ENCODE measurements around the gene ST6GALNAC3. TPM values are rescaled to one million over a fixed set of nuclear protein-coding genes. Genes with fewer than 3 reads are reported as not detected.
"Not testable (repeated sequence)": the region's sequence is repeated elsewhere in the genome, so short reads cannot be mapped to it uniquely, and the experiment has no call there.

The ST6GALNAC3 gene
- total RNA-seq, 1 donor from 2014 or later: 0.26 TPM

- DNase-seq (ENCODE audit: low read depth) (no peak), FAIRE-seq (no peak)
Measured at GRCh38 chr1:76049498-76049897, 25.0 kb upstream of the ST6GALNAC3 start.

DNA sequence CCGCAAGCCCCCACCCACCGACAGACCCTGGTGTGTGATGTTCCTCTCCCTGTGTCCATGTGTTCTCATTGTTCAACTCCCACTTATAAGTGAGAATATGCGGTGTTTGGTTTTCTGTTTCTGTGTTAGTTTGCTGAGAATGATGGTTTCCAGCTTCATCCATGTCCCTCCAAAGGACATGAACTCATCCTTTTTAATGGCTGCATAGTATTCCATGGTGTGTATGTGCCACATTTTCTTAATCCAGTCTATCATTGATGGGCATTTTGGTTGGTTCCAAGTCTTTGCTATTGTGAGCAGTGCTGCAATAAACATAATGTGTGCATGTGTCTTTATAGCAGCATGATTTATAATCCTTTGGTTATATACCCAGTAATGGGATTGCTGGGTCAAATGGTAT is 24.5 kb upstream of the ST6GALNAC3 start:
- not testable (repeated sequence) for H3K4me3 ChIP-seq (ENCODE audit: low read depth, low read length); DNase-seq (ENCODE audit: low read depth); H3K36me3 ChIP-seq (ENCODE audit: control insufficient read depth, insufficient read depth, low read length); FAIRE-seq; H3K27me3 ChIP-seq (ENCODE audit: control insufficient read depth, insufficient read depth, low read length)

More at GRCh38 chr1:76049498-76049897, 25.0 kb upstream of the ST6GALNAC3 start:
- no peak for TF ChIP-seq CTCF (IDR thresholded peaks at IDR 0.05; ENCODE audit: insufficient read depth, low read length, severe bottlenecking)
- Histone ChIP-seq H3K36me3 (ENCODE audit: control insufficient read depth, insufficient read depth, low read length) (no peaks in the 10 kb centered on the region), H3K4me3 (ENCODE audit: low read depth, low read length) (no peak overlapping the region), H3K27me3 (ENCODE audit: control insufficient read depth, insufficient read depth, low read length) (no peaks in the 10 kb centered on the region)

GRCh38 chr1:76053021-76053420 is 21.5 kb upstream of the ST6GALNAC3 start:
- no peak for FAIRE-seq

GRCh38 chr1:76054359-76054758 is 20.2 kb upstream of the ST6GALNAC3 start:
- no peak for FAIRE-seq

More at GRCh38 chr1:76053021-76053420, 21.5 kb upstream of the ST6GALNAC3 start:
- Histone ChIP-seq H3K4me3 (ENCODE audit: low read depth, low read length) (no peak overlapping the region), H3K27me3 (ENCODE audit: control insufficient read depth, insufficient read depth, low read length) (no peaks in the 10 kb centered on the region), H3K36me3 (ENCODE audit: control insufficient read depth, insufficient read depth, low read length) (no peaks in the 10 kb centered on the region)
- TF ChIP-seq CTCF (IDR thresholded peaks at IDR 0.05; ENCODE audit: insufficient read depth, low read length, severe bottlenecking): no peak
- DNase-seq (ENCODE audit: low read depth): no peak

DNA sequence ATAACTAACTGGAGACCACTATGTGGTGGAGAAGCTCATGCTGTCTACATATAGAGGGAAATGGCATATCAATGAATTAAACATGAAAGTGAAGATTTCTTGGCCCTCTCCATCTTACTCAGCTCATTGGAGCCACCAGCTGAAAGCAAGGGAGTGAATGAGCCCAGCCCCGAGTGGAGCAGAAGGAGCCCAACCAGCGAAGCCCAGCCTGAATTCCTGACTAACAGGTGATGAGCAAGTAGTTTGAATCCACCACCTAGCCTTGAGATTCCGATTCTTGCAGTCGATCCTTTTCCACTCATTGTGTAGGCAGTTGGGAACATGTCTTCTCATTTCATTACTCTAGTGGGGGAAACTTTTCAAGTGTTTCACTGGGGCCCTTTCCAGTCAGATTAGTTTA is 18.6 kb upstream of the ST6GALNAC3 start:
- H3K27me3 ChIP-seq (ENCODE audit: control insufficient read depth, insufficient read depth, low read length): no peaks in the 10 kb centered on the region
- DNase-seq (ENCODE audit: low read depth) (no peak), FAIRE-seq (no peak)
- H3K4me3 ChIP-seq (ENCODE audit: low read depth, low read length): no peak overlapping the region
- TF ChIP-seq CTCF (IDR thresholded peaks at IDR 0.05; ENCODE audit: insufficient read depth, low read length, severe bottlenecking): no peak
- H3K36me3 ChIP-seq (ENCODE audit: control insufficient read depth, insufficient read depth, low read length): no peaks in the 10 kb centered on the region

More at GRCh38 chr1:76054359-76054758, 20.2 kb upstream of the ST6GALNAC3 start:
- H3K36me3 ChIP-seq (ENCODE audit: control insufficient read depth, insufficient read depth, low read length): no peaks in the 10 kb centered on the region
- no peak for TF ChIP-seq CTCF (IDR thresholded peaks at IDR 0.05; ENCODE audit: insufficient read depth, low read length, severe bottlenecking)
- no peak overlapping the region for H3K4me3 ChIP-seq (ENCODE audit: low read depth, low read length)
- H3K27me3 ChIP-seq (ENCODE audit: control insufficient read depth, insufficient read depth, low read length): no peaks in the 10 kb centered on the region
- DNase-seq (ENCODE audit: low read depth): no peak

- no peak for FAIRE-seq
- Histone ChIP-seq H3K27me3 (ENCODE audit: control insufficient read depth, insufficient read depth, low read length) (no peaks in the 10 kb centered on the region), H3K4me3 (ENCODE audit: low read depth, low read length) (no peak overlapping the region), H3K36me3 (ENCODE audit: control insufficient read depth, insufficient read depth, low read length) (no peaks in the 10 kb centered on the region)
- TF ChIP-seq CTCF (IDR thresholded peaks at IDR 0.05; ENCODE audit: insufficient read depth, low read length, severe bottlenecking): no peak
- no peak for DNase-seq (ENCODE audit: low read depth)
Measured at GRCh38 chr1:76059451-76059850, 15.1 kb upstream of the ST6GALNAC3 start.

Data from bronchial epithelial cell (primary cell).